BJ (cell line): ENCODE results near the gene MISP3. TPM values are rescaled to one million over a fixed set of nuclear protein-coding genes. Genes with fewer than 3 reads are reported as not detected.
"Not testable (repeated sequence)": the region's sequence is repeated elsewhere in the genome, so short reads cannot be mapped to it uniquely, and the experiment has no call there.

ENCODE experiments used
- CTCF ChIA-PET: fragments of 350-600 bp; formaldehyde crosslinking; extraction: SDS; loops from one replicate; lab custom pipeline; 2021; ENCODE audit warnings: antibody characterized with exemption, inconsistent platforms; lab: Yijun Ruan, JAX
- POLR2A ChIA-PET: fragments of 300-600 bp; sonication (Branson Sonifier 250); formaldehyde crosslinking; extraction: SDS; loops from one replicate; lab custom pipeline; 2021; ENCODE audit warnings: antibody characterized with exemption; lab: Charles Lee
- DNase-seq: peaks from one replicate; pipeline ENCODE4 v3.0.0-alpha.2; 2011; ENCODE audit warnings: low read depth
- H3K27me3 ChIP-seq: 2 replicates; pipeline ENCODE4 v1.6.0; 2011; ENCODE audit warnings: low read length; ENCODE audit not compliant: control insufficient read depth, insufficient read depth
- H3K36me3 ChIP-seq: 2 replicates; pipeline ENCODE4 v1.5.1; 2011; ENCODE audit warnings: low read length; ENCODE audit not compliant: control insufficient read depth, insufficient read depth
- H3K4me3 ChIP-seq: 2 replicates; pipeline ENCODE4 v1.5.1; 2011; ENCODE audit warnings: low read depth, mild to moderate bottlenecking, control low read depth, low read length
- CTCF ChIP-seq: IDR thresholded peaks from 2 replicates; pipeline ENCODE4 v1.5.1; 2011; ENCODE audit warnings: low read depth, mild to moderate bottlenecking, control low read depth, inconsistent platforms, low read length, moderate library complexity; ENCODE audit not compliant: insufficient read depth
- polyA plus RNA-seq: library from polyadenylated mRNA; depleted of rRNA; stranded (reverse); fragments of >200 nt; gene quantifications from 2 replicates; pipeline ENCODE4 v1.2.3, GENCODE V29; 2011

MISP3 gene
- polyA plus RNA-seq, 1 experiment = 0.58 TPM

- Histone ChIP-seq H3K27me3 (no peaks in the 10 kb centered on the region), H3K36me3 (no peaks in the 10 kb centered on the region), H3K4me3 (no peak overlapping the region)
- no peak for DNase-seq
- POLR2A ChIA-PET = no interaction called here
- TF ChIP-seq CTCF = no peak
- CTCF ChIA-PET = interaction anchor here (2.8 kb wide), 1 partner anchor 20 kb away, joined by 18 read pairs; no protein-coding TSS in a partner anchor
Observed at GRCh38 chr19:14039181-14039580, 33.4 kb upstream of the MISP3 start.

GRCh38 chr19:14042659-14043608, 29.7 kb upstream of the MISP3 start:
- POLR2A ChIA-PET = interaction anchor here (0.6 kb wide), 1 partner anchor 30 kb away, joined by 4 read pairs; no protein-coding TSS in a partner anchor
- CTCF ChIA-PET = interaction anchor here (0.7 to 4.1 kb wide), 21 partner anchors 8 to 168 kb away, joined by 3 to 23 read pairs (median 4); partner anchors contain the start of genes DCAF15, IL27RA and MISP3
- H3K4me3 ChIP-seq, H3K27me3 ChIP-seq, DNase-seq, H3K36me3 ChIP-seq: not testable (repeated sequence)
- TF ChIP-seq CTCF = peak; percentile 61

- H3K36me3 ChIP-seq, H3K4me3 ChIP-seq, POLR2A ChIA-PET, H3K27me3 ChIP-seq, DNase-seq: not testable (repeated sequence)
- CTCF ChIA-PET = interaction anchor here (0.7 to 3.5 kb wide), 11 partner anchors 12 to 451 kb away, joined by 3 to 20 read pairs (median 4); partner anchors contain the start of gene IL27RA
Observed at GRCh38 chr19:14047866-14048265, 24.7 kb upstream of the MISP3 start.

- Histone ChIP-seq H3K4me3 (no peak overlapping the region), H3K27me3 (no peaks in the 10 kb centered on the region), H3K36me3 (no peaks in the 10 kb centered on the region)
- peak; percentile 89 for TF ChIP-seq CTCF
- DNase-seq = no peak
- POLR2A ChIA-PET = no interaction called here
- CTCF ChIA-PET = interaction anchor here (0.7 to 3.5 kb wide), 13 partner anchors 11 to 452 kb away, joined by 3 to 20 read pairs (median 4); partner anchors contain the start of genes IL27RA and MISP3
Observed at GRCh38 chr19:14048443-14049153, 24.0 kb upstream of the MISP3 start.

GRCh38 chr19:14050512-14050911, 22.1 kb upstream of the MISP3 start:
- ChIA-PET POLR2A (no interaction called here), CTCF (interaction anchor here (0.6 to 2.6 kb wide), 5 partner anchors 8 to 170 kb away, joined by 3 to 10 read pairs (median 7); no protein-coding TSS in a partner anchor)
- H3K27me3 ChIP-seq = no peaks in the 10 kb centered on the region
- no peak for DNase-seq
- TF ChIP-seq CTCF = no peak
- no peaks in the 10 kb centered on the region for H3K36me3 ChIP-seq
- no peak overlapping the region for H3K4me3 ChIP-seq

GRCh38 chr19:14050961-14051360, 21.6 kb upstream of the MISP3 start:
- H3K27me3 ChIP-seq, DNase-seq, POLR2A ChIA-PET, H3K36me3 ChIP-seq, H3K4me3 ChIP-seq: not testable (repeated sequence)
- CTCF ChIA-PET = interaction anchor here (0.6 to 1.6 kb wide), 7 partner anchors 8 to 165 kb away, joined by 3 to 10 read pairs (median 3); partner anchors contain the start of gene IL27RA
